Measurements from ENCODE around the gene RNF223. TPM values are rescaled to one million over a fixed set of nuclear protein-coding genes. Genes with fewer than 3 reads are reported as not detected.

The RNF223 gene
- total RNA-seq, 1 donor from 2014 or later, result not detected

DNA sequence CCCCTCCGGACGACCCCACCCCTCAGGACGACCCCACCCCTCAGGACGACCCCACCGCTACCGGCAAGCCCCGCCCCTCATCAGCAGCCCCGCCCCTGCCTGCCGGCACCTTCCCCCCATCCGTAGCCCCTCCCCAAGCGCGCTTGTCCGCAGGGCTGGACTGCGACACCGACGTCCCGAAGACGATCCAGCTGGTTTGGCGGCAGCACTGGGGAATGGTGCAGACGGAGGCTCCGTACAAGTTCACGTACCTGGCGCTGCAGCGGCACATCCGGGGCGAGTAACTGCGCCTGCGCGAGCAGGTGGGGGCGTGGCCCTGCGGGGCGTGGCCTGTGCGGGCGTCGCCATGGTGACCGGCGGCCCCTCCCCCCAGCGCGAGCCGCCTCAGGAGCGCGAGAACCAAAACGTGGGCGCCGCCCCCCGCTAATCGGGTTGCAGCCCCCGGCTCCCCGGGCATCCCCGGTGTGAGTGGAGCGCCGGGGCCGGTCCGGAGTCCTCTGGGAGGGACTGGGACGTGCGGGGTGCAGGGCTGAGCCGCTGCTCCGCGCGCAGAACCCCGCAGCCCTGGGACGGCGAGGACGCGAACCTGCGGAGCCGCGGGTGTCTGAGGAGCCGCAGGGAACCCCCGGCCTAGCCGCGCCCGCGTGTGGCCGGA is 4.9 kb downstream of the RNF223 start:
- TF ChIP-seq, protein P1, sequence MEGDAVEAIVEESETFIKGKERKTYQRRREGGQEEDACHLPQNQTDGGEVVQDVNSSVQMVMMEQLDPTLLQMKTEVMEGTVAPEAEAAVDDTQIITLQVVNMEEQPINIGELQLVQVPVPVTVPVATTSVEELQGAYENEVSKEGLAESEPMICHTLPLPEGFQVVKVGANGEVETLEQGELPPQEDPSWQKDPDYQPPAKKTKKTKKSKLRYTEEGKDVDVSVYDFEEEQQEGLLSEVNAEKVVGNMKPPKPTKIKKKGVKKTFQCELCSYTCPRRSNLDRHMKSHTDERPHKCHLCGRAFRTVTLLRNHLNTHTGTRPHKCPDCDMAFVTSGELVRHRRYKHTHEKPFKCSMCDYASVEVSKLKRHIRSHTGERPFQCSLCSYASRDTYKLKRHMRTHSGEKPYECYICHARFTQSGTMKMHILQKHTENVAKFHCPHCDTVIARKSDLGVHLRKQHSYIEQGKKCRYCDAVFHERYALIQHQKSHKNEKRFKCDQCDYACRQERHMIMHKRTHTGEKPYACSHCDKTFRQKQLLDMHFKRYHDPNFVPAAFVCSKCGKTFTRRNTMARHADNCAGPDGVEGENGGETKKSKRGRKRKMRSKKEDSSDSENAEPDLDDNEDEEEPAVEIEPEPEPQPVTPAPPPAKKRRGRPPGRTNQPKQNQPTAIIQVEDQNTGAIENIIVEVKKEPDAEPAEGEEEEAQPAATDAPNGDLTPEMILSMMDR (IDR thresholded peaks at IDR 0.05), result no peak
- DNase-seq (ENCODE audit: extremely low spot score, unreplicated experiment), result no peak
- no peaks in the 10 kb centered on the region for H3K9me3 Mint-ChIP-seq (ENCODE audit: unreplicated experiment)
- H3K36me3 Mint-ChIP-seq (ENCODE audit: unreplicated experiment), result no peaks in the 10 kb centered on the region
- H3K4me1 Mint-ChIP-seq (ENCODE audit: unreplicated experiment), result peaks cover 6% of the 10 kb centered on the region
- no peak overlapping the region for H3K27ac Mint-ChIP-seq (ENCODE audit: unreplicated experiment)
- no peaks in the 10 kb centered on the region for H3K27me3 Mint-ChIP-seq (ENCODE audit: unreplicated experiment)
- H3K4me3 Mint-ChIP-seq (ENCODE audit: unreplicated experiment), result peak overlapping the region; percentile 72

GRCh38 chr1:1068517-1069055 is 5.5 kb downstream of the RNF223 start:
- H3K27me3 Mint-ChIP-seq (ENCODE audit: unreplicated experiment), result no peaks in the 10 kb centered on the region
- H3K4me1 Mint-ChIP-seq (ENCODE audit: unreplicated experiment), result peaks cover 8% of the 10 kb centered on the region
- H3K27ac Mint-ChIP-seq (ENCODE audit: unreplicated experiment), result no peak overlapping the region
- H3K4me3 Mint-ChIP-seq (ENCODE audit: unreplicated experiment), result no peak overlapping the region
- DNase-seq (ENCODE audit: extremely low spot score, unreplicated experiment), result no peak
- TF ChIP-seq, protein P1 (IDR thresholded peaks at IDR 0.05), result no peak
- H3K36me3 Mint-ChIP-seq (ENCODE audit: unreplicated experiment), result no peaks in the 10 kb centered on the region
- H3K9me3 Mint-ChIP-seq (ENCODE audit: unreplicated experiment), result no peaks in the 10 kb centered on the region

GRCh38 chr1:1067860-1068516 is 6.1 kb downstream of the RNF223 start:
- Mint-ChIP-seq H3K4me1 (ENCODE audit: unreplicated experiment) (peaks cover 11% of the 10 kb centered on the region), H3K27me3 (ENCODE audit: unreplicated experiment) (no peaks in the 10 kb centered on the region), H3K9me3 (ENCODE audit: unreplicated experiment) (no peaks in the 10 kb centered on the region), H3K36me3 (ENCODE audit: unreplicated experiment) (no peaks in the 10 kb centered on the region), H3K4me3 (ENCODE audit: unreplicated experiment) (peak overlapping the region; percentile 61), H3K27ac (ENCODE audit: unreplicated experiment) (no peak overlapping the region)
- DNase-seq (ENCODE audit: extremely low spot score, unreplicated experiment), result no peak
- TF ChIP-seq, protein P1 (IDR thresholded peaks at IDR 0.05), result no peak

DNA sequence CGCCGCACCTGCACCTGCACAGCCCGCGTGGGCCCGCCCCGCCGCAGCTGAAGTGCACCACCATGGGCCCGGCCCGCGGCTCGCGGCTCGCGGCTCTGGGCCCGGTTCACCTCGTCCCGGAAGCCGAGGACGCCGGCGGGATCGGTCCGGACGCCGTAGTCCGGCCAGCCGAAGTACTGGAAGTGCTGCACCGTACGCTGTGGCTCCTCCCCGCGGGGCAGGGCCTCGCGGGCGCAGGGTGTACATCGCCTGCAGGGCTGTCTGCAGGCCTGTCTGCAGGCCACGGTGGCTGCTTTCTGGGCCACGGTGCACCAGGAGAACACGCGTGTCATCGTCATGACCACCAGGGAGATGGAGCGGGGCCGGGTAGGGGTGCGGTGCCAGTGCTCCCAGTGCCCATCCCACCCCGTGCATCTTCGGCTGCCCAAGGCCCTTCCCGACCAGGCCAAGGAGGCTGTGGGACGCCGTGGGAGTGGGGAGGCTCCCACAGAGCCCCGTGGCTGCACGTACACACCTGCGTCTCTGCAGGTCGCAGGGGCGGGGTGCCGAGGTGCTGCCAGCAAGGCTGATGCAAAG is 6.7 kb downstream of the RNF223 start:
- TF ChIP-seq, protein P1 (IDR thresholded peaks at IDR 0.05), result no peak
- no peaks in the 10 kb centered on the region for H3K27me3 Mint-ChIP-seq (ENCODE audit: unreplicated experiment)
- no peak for DNase-seq (ENCODE audit: extremely low spot score, unreplicated experiment)
- H3K4me1 Mint-ChIP-seq (ENCODE audit: unreplicated experiment), result peaks cover 17% of the 10 kb centered on the region
- peak overlapping the region; percentile 35 for H3K4me3 Mint-ChIP-seq (ENCODE audit: unreplicated experiment)
- H3K36me3 Mint-ChIP-seq (ENCODE audit: unreplicated experiment), result no peaks in the 10 kb centered on the region
- H3K27ac Mint-ChIP-seq (ENCODE audit: unreplicated experiment), result no peak overlapping the region
- H3K9me3 Mint-ChIP-seq (ENCODE audit: unreplicated experiment), result no peaks in the 10 kb centered on the region

Data from osteocyte (in vitro differentiated cells).